ENCODE measurements around the gene DPYSL4.

GRCh38 chr10:132178046-132178445, 8.7 kb upstream of the DPYSL4 start:
- TF ChIP-seq CTCF (IDR thresholded peaks at IDR 0.05; ENCODE audit: low read length) (no peak), EZH2 (IDR thresholded peaks at IDR 0.05; ENCODE audit: borderline replicate concordance, low read length) (no peak)

All from OCI-LY1 (cell line).